NCI-H1417 treated with DMSO at 0.1 percent for 48 hours (cell line): Measurements from ENCODE around the gene SH3PXD2A.
"Not testable (repeated sequence)": the region's sequence is repeated elsewhere in the genome, so short reads cannot be mapped to it uniquely, and the experiment has no call there.

Source experiments
- DNase-seq: peaks from one replicate; lab custom pipeline; 2025; lab: John Stamatoyannopoulos, UW

Gene SH3PXD2A

DNA sequence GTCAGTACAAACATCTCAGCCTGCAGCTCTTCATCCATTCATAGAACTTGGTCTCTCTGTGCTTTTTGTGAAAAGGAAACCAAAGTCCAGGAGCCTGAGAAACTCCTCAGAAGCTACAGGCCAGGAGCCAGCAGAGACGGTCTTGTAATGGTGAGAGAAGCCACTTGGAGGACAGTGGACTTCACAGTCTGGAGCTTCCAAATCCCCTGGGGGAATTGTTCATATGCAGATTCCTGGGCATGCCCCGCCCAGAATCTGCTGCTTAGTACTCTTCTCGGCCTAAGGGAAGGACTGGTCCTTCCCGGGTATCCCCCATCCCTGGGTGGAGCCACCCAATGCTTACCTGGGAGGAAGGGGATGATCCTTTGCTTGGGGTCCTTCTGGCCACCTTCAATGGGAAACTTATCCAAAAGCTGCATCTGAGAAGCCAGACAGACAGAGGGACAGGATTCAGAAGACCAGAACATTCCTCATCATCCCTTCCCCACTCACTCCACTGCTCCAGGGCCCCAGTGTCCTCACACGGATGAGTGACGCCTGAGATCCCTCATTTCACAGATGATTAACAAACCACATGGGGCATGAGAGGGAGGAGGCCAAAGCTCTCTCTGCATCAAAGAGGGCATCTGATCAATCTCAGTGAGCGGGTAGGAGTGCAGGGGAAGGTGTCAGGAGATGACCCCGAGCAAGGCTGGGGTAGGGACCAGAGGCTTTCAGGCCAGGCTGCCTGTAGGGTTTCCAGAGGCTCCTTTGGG, 88.4 kb downstream of the SH3PXD2A start:
- no peak for DNase-seq

DNA sequence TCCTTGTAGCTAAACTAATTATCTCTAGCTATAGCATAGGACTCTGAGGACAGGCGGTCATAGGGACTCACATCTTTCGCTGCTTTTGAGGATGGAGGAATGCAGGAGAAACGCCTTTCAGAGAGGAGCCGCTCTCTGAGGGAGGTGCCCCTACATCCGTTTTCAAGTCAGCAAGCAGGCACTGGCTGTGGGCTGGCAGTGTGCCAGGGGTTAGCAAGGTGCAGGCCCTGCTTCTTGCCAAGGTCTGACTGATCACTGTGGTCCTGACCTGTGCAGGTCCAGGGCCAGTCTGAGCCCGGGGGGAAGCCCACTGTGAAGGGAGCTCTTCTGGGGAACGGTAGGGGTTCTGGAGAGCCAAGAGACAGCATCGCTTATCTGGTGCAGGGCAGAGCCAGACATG, 89.4 kb downstream of the SH3PXD2A start:
- no peak for DNase-seq

- DNase-seq = no peak
Observed at GRCh38 chr10:103765168-103765567, 90.2 kb downstream of the SH3PXD2A start.

GRCh38 chr10:103764296-103765088, 90.9 kb downstream of the SH3PXD2A start:
- DNase-seq = no peak

- DNase-seq = no peak
Observed at GRCh38 chr10:103763374-103764202, 91.8 kb downstream of the SH3PXD2A start.

GRCh38 chr10:103762916-103763315, 92.5 kb downstream of the SH3PXD2A start:
- no peak for DNase-seq

DNA sequence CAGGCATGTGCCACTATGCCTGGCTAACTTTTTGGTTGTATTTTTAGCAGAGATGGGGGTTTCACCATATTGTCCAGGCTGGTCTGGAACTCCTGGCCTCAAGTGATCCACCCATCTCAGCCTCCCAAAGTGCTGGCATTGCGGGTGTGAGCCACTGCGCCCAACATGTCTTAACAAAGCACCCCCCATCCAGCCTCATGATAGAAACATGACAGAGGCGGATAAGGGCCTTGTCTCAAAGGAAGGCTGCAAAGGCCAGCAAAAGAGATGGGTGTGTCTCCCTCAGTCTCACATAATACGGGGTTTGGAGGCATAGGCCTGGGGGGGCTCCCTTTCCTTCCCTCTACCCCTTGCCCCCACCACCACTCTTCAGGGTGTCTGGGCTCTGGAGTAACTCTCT, 93.2 kb downstream of the SH3PXD2A start:
- no peak for DNase-seq

- DNase-seq = no peak
Observed at GRCh38 chr10:103761075-103761920, 94.1 kb downstream of the SH3PXD2A start.

DNA sequence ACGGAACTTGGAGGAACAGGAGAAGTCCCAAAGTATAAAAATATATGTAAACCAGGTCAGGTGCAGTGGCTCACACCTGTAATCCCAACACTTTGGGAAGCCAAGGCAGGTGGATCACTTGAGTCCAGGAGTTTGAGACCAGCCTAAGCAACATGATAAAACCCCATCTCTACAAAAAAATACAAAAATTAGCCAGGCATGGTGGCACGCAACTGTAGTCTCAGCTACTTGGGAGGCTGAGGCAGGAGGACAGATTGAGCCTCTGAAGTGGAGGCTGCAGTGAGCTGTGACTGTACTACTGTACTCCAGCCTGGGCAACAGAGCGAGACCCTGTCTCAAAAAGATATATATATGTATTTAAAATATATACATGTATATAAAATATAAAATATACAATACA, 95.1 kb downstream of the SH3PXD2A start:
- DNase-seq = not testable (repeated sequence)

- DNase-seq = no peak
Observed at GRCh38 chr10:103759100-103759781, 96.1 kb downstream of the SH3PXD2A start.

DNA sequence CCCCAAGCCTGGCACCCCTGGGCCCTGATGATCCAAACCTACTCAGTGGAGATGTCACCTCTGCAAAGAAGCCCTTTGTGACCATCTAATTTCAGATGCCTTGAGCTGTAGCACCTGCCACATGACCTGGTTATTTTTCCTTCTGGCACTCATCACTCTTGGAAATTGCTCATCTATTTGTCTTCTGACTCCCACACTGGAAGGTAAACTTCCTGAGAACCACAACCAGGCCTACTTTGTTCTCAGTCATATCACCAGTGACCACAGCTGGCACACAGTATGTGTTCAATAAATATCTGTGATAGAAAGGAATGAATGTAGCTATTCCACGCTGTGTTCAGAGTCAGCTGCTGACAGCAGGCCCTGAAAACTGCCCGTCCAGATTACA, 97.1 kb downstream of the SH3PXD2A start:
- no peak for DNase-seq

- DNase-seq = no peak
Observed at GRCh38 chr10:103757531-103758293, 97.7 kb downstream of the SH3PXD2A start.

- DNase-seq = no peak
Observed at GRCh38 chr10:103756277-103756869, 99.0 kb downstream of the SH3PXD2A start.

DNA sequence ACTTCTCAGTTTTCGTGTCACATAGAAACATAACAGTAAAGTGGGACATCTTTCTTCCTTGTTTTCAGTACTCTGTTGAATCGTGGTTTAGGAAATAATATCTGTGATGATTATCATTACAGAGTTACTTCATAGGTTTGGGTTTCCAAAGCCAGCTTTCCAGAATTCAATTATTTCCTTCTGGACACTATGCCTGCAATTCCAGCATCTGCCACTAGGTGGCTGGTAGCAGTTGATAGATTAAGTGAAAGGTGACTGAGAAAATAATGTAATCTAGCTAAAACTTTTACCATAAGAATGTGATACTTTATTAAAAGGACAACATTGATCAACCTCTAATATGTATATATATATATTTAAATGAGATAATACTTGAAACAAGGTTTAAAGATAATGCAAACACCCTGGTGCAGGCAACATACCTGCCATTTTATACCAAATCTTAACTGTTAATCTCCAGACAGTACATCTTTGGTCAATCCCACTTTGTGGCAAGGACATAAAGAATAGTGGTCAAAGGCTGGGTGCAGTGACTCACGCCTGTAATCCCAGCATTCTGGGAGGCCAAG, 102.6 kb downstream of the SH3PXD2A start:
- DNase-seq = no peak

DNA sequence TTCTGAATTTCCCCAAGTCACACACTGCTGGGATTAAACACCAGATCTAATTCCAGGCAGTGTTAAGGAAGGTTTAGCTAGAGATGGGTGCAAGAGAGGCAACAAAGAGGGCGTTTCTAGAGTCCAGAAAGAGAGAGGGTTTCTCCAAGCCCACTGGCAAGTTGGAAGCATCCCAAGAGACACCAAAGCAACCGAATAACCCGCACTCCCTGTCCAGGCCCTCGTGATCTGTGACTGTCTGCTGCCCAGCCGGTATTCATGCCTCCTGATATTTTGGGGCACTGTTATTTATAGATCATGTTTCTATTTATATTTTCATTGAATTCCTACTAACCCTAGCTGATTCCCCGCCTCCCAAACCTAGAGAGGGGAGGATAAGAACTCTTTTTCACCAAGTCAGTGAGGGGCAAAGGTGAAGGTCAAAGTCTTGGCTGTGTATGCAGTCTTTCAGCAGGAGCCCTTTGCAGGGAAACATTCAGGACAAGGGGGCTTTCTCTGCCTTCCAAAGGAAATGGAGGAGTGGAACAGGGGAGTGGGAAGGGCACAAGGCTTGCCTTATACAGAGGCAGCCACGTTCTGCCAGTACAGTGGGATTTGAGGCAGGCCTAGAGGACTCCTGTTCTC, 103.6 kb downstream of the SH3PXD2A start:
- no peak for DNase-seq

GRCh38 chr10:103750836-103751235, 104.5 kb downstream of the SH3PXD2A start:
- DNase-seq = no peak

GRCh38 chr10:103749779-103750178, 105.6 kb downstream of the SH3PXD2A start:
- DNase-seq = no peak

DNA sequence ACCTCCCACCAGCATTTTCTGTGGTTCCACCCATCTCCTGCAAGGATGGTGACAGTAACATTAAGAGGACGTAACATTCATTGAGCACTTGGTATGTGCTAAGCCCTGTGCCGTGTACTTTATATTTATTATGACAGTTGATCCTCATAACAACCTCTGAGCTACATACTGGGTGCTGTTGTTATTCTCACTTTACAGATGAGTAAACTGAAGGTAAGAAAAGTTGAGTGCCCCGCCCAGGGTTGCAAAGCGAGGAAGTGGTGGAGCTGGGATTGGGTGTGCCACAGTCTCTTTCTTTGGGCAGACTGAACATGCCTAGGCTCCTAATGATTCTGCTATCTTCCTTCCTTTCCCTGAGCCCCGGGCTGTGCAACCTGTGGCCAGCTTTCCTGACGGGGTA, 107.4 kb downstream of the SH3PXD2A start:
- DNase-seq = no peak
